GM18526 (cell line): Measurements from ENCODE around the gene SFT2D3.

Source experiments
- POLR2A ChIP-seq: IDR thresholded peaks from 3 replicates; pipeline ENCODE4 v1.6.1; 2011; ENCODE audit not compliant: insufficient read length; ENCODE audit errors: extremely low read depth

The SFT2D3 gene

DNA sequence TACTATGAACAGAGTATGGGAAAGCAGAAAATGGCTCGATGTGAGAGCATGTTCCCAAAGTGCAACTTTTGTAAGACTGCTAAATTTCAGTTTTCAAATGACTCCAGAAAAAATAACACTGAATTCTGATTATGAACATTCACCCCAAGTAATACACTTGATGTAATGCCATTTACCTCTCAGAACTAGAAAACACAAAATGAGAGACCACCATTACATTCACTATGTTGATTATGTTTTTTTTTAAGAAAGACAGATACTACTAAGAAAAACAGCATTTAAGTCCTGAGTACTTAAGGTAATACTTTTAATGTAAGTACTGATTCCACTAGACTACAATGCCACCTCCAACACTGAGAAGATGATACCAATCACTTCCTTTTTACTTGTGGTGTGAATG is 38.5 kb downstream of the SFT2D3 start:
- TF ChIP-seq POLR2A = no peak

DNA sequence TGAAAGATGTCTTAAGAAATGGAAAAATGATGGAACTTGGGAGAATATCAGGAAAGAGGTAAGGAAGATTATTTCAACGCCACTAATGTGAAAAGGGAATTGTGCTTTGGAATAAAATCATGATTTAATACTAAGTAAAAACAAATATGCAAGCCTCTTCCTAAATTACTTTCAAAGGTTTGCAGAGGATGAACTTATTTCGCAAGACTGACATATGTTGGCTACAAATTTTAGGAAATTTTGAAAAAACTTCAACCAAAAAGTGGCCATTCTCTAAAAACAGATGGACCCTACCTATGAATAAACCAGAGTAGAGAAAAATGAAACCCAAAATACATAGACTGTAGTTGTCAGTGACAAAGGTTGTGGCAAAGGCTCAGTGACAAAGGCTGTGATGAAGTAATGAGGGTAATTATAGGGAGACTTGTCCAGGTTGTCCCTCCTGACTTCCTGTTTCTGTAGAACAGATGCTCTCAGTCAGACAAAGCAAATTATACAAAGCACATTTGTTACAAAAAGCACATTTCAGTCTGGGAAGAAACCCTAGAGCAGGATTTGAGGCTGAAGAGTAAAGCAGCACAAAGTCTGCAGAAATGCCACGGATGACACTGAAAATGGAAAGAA is 39.5 kb downstream of the SFT2D3 start:
- TF ChIP-seq POLR2A = no peak

DNA sequence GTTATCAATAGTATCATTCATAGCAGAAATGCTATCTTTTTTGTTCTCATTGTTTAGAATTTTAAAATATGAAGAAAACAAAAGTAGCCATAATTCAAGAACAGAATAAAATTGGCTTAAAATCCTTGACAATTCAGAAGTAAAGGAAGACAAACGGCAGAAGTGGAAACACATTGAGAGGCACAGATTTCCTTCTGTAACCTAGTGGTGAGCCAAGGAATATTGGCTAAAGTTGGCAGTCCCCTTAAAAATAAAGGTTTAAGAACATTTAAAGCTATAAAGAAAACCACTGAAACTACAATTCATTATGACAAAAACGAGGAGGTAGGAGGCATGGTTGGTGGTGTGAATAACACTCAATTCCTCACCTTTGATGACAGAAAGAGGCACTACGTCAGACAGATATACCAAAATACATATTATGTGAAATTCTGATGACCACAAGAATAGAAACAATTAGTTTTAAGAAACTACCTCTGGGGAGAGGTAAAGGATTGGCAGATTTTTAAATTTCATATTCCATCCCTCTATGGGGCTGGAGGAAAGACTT is 42.3 kb downstream of the SFT2D3 start:
- TF ChIP-seq POLR2A = no peak

GRCh38 chr2:127747621-127748020 is 46.3 kb downstream of the SFT2D3 start:
- no peak for TF ChIP-seq POLR2A

- TF ChIP-seq POLR2A = no peak
Observed at GRCh38 chr2:127753374-127753773, 52.1 kb downstream of the SFT2D3 start.

GRCh38 chr2:127754186-127754585 is 52.9 kb downstream of the SFT2D3 start:
- no peak for TF ChIP-seq POLR2A
